Ovary (tissue), 3 donors: ENCODE measurements around the gene CDC20.

Source experiments
- CTCF ChIP-seq, 3 donors: fragments of 450-650 bp in 2 of 3; fragments of 200-600 bp in 1 of 3; IDR thresholded peaks; one replicate each; pipeline versions ENCODE4 v1.5.1 to v1.8.0; 2016 to 2022; ENCODE audit warnings: antibody characterized with exemption in 3 of 3, mild to moderate bottlenecking in 1 of 3
- EP300 ChIP-seq: sonication (generic); formaldehyde crosslinking; IDR thresholded peaks from one replicate; pipeline ENCODE4 v1.6.1; 2017; ENCODE audit warnings: antibody characterized with exemption
- POLR2A ChIP-seq: fragments of 450-650 bp; IDR thresholded peaks from one replicate; pipeline ENCODE4 v1.6.1; 2017; ENCODE audit warnings: antibody characterized with exemption, mild to moderate bottlenecking, moderate library complexity
- donor health status: DM: no; HTN: no; CAD: no.

GRCh38 chr1:43404353-43404752 lies 45.6 kb downstream of the CDC20 start:
- TF ChIP-seq POLR2A (no peak), CTCF (IDR thresholded peaks at IDR 0.05) (no peak), EP300 (no peak)
